Activated CD4-positive, alpha-beta T cell treated with anti-CD3 and anti-CD28 coated beads for 4 hours (primary cell): ENCODE data around the gene DNALI1.
A peak's percentile ranks its signal among the peaks of the same experiment; 100 is the strongest.
"Not testable (repeated sequence)": the region's sequence is repeated elsewhere in the genome, so short reads cannot be mapped to it uniquely, and the experiment has no call there.

Source experiments
- DNase-seq, 2 donors: peaks; one replicate each; pipeline ENCODE4 v3.0.0-alpha.2; 2020

DNALI1 gene

DNA sequence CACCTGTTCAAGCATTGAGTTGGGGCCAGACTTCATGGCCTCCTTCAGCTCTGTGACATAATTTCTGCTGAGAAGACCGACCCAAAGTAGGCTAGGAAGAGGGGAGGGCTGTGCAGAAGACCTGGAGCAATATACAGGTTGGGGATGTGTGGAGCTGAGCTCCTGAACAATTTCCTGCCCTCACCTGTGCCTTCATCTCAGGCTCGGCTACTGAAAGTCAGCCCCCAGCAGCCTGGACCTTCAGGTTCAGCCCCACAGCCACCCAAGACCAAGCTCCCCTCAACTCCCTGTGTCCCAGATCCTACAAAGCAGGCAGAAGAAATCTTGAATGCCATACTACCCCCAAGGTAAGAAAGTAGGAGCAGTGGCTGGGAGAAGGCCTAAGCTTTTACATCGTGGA, 662 bp downstream of the DNALI1 start:
- no peak for DNase-seq

DNA sequence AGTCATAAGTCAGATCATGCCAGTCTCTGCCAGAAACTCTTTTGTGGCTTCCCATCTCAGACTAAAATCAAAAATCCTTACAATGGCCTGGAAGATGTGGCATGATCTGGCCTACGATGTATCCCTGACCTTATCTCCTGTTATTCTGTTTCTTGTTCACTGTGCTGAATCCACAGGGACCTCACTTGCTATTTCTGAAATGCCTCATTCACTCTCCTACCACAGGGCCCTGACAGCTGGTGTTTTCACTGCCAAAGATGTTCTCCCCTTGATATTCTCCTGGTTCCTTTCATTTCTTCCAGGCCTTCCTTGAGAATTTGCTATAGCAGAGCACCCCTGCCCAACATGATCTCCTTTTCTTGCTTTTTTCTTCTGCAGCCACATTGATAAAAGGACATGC, 1.7 kb downstream of the DNALI1 start:
- no peak for DNase-seq

DNA sequence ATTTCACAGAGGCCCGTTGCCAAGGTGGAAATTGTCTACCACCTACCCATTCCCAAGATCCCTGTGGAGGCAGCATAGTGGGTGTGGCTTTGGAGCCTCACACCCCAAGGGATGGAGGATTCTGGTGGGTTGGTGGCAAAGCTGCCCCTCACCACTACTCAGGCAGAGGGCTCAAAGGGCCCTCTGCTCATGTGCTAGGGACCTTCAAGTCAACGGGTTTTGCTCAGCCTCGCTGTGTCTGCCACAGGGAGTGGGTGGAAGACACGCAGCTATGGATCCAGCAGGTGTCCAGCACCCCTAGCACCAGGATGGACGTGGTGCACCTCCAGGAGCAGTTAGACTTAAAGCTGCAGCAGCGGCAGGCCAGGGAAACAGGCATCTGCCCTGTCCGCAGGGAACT, 2.3 kb downstream of the DNALI1 start:
- no peak for DNase-seq

DNA sequence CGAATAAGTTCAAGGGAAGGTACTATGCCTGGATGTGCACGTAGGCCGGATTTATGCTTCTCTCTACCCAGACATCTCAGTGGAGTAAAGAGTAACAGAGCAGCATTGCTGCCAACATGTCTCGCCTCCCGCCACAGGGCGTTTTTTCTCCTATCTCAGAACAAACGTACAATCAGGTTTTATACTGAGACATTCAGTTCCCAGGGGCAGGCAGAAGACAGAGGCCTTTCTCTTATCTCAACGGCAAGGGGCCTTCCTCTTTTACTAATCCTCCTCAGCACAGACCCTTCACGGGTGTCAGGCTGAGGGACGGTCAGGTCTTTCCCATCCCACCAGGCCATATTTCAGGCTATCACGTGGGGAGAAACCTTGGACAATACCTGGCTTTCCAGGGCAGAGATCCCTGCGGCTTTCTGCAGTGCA, 3.2 kb downstream of the DNALI1 start:
- DNase-seq, result not testable (repeated sequence)

DNA sequence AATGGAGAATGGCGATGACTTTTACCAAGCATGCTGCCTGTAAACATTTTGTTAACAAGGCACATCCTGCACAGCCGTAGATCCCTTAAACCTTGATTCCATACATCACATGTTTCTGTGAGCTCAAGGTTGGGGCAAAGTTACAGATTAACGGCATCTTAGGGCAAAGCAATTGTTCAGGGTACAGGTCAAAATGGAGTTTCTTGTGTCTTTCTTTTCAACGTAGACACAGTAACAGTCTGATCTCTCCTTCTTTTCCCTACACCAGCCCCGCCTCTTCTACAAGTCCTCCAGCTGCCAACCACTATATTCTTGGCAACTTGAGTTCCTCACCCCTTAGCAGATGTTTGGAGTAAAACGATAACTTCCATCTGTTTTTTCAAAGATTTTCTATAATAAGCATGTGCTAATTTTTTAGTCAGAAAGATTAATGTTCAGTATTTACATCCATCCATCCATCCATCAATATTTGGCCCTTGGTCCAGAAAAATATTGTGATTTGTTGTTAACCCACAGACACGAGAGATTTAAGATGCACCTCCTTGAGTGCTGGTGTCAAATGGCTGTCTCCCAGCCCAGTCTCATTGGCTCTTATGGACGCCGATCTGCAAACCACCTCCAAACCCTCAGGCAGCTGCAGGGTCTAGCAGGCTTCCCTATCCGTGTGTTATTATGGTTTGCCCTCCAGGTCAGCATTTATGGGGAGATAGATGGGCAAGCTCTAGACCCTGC, 3.8 kb downstream of the DNALI1 start:
- DNase-seq, result no peak

DNA sequence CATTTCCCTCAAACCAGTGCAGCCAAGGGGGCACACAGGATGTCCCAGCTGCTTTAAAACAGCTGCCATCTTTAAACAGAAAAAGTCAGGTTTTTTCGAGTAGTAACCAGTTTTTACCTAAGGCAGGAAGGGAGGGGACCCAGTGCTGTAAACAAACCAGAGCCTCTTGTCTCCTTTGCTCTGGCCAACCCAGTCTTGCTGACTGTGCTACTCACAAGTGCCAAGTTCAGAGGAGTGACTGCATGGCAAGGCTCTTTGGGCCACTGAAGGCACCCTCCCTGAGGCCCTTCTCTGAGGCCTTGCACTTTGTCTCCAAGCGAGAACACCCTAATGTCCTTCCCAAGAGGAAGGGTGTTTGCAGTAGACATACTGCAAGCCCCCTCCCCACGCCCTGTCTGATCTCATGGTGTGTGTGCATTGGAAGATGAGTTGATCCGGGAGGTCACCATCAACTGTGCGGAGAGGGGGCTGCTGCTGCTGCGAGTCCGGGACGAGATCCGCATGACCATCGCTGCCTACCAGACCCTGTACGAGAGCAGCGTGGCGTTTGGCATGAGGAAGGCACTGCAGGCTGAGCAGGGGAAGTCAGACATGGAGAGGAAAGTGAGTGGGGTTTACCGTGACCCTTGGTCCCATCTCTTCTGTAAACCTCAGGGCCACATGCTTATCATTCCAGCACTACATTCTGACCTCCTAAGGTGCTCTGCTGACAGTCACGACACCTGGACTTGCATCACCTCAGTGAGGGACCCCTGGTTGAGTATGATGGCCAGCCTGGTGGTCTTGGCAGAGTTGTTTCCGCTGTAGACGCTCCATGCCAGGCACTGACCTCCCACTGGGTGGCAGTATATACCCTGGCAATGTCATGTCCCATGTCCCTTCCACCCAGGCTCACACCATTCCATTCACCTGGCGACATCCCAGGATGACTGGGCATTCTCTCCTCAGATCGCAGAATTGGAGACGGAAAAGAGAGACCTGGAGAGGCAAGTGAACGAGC, 4.7 kb downstream of the DNALI1 start:
- no peak for DNase-seq

DNA sequence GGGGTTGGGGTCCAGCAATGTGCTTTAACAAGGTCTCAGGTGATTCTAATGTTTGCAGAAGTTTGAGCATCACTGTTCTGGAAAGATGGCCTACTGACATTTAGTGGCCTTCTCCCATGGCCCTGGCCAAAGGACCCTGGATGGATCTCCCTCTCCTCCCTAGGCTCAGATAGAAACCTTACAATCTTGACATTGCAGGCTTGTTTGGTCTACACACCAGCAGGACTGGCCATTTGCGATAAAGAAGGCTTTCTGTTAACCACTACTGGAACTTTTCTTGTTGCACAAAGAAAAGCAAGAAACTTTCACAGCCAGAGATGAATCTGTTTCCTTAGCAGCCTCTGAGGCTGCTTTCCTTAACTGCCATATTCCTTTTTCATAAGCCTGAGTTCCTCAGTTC, 6.2 kb downstream of the DNALI1 start:
- DNase-seq, result no peak

DNA sequence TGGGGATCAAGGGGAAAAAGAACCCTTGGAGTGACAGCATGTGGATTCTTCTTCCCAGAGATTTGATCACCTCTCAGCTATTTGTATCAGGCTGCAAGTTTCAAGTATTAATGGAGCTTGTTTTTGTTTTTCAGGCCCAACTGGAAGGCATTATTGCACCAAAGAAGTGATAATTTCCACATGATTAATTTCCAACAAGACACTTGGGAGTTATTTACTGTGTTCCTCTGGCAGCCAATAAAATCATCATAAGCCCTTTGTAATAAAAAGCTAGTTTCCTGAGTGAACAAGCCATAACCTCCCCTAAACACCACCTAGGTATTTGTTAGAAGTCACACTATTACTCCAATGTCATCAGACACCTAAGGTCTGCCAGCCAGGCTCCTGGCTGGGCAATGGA, 8.2 kb downstream of the DNALI1 start:
- DNase-seq, result no peak

DNA sequence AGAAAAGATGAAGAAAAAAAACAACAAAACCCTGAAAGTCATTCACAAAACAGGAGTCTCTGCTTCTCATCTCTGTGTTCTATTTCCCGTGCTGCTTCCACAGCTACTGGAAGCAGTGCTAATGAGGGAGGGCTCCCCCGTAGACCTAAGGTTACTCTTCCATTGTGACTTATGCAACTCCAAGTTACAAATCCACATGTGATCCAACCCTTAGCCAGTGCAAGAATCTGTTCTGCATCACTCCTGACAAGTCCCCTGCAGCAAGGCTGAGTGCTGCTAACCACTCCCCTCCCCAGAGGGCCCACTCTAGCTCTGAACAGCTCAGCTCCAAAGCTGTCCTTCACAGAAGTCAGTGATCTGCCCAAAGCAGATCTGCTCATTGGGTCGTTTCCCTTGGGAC, 10.3 kb downstream of the DNALI1 start:
- no peak for DNase-seq

DNA sequence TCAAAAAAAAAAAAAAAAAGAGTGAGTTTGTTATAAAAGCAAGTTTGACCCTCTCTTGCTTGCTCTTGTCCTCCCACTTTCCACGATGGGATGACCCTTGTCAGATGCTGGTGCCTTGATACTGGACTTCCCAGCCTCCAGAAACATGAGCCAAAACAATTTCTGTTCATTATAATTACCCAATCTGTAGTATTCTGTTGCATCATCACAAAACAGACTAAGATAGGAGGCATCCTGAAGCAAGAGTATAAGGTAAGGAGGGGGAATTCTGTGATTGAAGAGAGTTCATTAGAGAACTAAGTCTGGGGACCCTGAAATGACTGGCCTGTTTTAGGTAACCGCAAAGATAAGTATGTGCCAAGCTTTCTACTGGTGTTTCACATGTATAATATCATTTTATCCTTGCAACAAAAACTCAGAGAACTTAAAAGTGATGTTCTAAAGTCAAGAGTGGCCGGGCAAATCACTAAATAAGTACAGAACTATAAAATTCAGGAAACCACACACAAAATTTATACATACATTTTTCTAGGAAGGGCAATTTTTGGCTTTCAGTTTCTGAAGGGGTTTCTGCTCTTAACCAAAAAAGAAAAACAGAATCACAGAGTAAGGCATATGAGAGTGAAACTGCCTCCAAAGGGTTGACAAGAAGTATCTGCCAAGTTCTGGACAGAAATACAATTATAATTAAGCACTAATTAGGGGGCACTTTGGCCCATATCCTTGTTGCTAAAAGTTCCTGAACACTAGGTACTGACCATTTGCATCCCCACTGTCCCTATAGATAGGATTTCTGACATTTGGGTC, 14.0 kb downstream of the DNALI1 start:
- DNase-seq, result no peak

DNA sequence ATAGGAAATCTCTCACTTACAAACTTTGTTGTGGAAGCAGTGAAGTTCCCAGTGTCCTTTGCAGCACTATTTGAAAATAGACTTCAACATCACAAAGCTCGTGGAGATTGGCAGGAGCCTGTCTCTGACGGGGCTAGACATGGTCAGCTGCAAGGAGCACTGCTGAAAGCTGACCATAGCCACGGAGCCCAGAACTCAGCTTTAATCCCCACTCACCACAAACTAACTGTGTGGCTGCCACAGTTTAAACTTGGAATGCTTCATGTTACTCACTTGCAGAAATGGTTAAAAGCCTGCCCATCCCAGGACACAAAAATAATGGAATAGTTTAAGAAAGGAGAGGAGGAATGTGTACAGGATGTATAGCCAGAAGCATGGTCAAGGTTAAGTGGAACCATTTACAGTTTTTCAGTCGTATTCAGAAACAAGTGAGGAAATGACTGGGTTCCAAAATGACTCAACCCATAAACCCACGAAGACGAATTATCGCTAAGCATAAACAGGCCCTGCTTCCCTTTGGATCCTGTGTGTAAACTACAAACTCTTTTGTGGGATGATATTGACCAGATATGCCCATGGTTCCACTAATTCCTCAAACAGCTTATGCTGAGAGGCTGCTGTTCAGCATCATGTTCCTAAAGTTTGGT, 18.2 kb downstream of the DNALI1 start:
- no peak for DNase-seq

DNA sequence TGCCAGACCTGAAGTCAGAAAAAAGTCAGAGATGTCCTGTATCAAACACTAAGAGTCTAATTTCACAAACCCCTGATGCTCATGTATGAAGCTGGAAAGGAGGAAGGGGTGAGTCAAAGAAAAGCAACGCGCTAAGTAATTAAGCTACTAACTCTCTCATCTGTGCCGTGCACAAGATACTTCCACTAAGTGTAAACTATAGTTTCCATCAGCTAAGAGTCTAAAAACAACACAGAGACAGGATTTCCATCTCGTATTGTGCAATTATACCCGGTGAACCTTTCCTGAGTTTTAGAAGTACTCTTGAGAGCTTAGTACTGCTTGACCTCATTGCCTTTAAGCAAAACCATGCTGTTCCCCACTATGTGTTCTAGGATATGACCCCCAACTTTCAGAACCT, 19.0 kb downstream of the DNALI1 start:
- no peak for DNase-seq

DNA sequence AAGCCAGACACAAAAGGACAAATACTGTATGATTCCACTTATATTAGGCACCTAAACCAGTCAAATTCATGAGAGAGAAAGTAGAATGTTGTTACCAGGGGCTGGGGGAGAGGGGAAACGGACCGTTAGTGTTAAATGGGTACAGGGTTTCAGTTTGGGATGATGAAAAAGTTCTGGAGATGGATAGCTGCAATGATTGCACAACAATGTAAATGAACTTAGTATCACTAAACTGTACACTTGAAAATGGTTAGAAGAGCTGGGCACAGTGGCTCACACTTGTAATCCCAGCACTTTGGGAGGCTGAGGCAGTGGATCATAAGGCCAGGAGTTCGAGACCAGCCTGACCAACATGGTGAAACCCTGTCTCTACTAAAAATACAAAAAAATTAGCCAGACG, 27.8 kb downstream of the DNALI1 start:
- DNase-seq, result not testable (repeated sequence)

DNA sequence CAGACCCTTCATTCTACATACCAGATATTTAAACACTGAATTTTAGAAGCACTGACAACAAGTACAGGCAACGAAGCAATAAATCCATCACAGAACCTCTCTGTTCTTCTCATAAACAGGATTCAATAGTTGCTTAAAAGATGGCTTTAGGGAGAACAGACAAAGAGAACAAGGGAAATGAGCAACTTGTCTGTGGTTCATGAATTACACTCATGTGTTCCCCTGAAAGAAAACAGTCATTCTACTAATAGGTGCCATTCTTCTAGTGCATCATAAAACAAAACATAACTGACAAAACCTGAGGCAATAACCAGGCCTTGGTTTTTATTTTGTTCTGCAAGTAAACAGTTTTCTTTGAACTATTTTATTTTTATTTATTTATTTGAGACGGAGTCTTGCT, 32.2 kb downstream of the DNALI1 start:
- DNase-seq, result no peak

DNA sequence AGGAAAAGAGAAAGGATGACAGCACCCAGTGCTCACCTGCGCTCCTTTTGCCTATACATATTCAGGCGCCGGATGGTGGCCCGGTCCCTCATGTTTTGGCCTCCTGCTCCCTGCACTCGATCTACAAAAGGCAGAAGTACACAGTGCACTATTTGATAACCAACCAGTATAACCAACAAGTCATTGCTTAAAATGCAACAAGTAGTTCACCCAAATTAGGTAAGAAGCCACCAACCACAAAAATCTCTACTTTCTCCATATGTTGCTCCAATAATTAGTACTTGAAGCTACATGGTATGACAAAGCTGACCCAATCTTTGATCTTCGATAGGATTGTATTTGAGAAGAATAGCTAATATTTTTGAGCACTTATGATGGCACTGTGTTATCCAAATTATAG, 37.0 kb downstream of the DNALI1 start:
- no peak for DNase-seq

DNA sequence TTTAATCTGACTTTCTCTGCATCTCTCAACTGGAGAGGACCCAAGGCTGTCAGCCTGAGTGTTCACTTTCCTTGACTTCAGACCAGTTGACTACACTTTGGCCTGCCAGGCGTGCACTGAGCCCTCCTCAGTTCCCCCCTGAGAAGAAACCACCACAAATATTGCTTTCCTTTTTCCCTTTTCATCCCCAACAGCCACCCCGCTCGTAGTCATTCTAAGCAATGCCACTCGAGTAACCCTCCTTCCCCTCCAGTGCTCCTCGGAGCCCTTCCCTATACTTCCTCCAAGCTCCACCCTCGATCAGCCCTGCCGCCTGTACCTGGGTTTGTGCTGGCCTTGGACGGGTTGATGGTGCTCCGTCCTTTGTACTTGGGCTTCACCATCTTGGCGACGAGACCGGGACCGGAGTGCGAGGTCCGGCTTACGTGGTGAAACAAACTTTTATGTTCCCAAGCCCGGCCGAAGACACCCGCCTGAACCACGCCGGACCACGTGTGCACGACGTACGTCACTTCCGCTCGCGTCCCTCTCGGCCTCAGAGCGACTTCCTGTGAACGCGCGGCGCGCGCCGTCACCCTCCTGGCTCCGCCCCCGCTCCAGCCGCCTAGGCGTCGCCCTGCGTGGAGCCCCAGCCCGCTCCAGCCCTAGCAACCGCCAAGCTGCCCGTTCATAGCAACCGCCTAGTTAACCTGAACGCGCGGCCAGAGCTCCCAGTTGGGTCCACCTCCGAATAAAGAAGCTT, 38.9 kb downstream of the DNALI1 start, which contains the start of gene GNL2:
Gene GNL2 (minus strand): TSS at position 498 of the 742 bp plus-strand sequence. CDS start 115 bp downstream, at position 383.
- DNase-seq, result peak; percentile 94 to 95

DNA sequence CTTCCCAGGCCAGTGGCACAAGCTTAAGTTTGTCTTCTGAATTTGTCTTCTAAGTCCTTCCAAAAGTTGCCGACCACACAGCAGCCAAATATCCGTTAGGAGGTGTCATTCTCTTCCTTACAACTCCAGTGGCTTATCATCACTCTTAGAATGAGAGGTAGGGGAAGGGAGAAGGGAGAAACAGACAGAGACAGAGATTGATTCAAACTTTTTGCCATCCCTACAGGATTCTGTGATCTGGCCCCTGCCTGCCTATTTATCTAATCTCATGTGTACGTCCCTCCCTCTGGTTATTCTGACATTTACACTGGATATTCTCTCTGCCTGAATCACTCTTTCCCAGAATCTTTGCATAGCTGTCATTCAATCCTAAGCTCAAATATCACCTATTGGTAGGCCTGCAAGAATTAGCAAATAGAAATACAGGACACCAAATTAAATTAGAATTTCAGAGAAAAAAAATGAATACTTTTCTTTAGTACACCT, 39.5 kb downstream of the DNALI1 start:
- no peak for DNase-seq

DNA sequence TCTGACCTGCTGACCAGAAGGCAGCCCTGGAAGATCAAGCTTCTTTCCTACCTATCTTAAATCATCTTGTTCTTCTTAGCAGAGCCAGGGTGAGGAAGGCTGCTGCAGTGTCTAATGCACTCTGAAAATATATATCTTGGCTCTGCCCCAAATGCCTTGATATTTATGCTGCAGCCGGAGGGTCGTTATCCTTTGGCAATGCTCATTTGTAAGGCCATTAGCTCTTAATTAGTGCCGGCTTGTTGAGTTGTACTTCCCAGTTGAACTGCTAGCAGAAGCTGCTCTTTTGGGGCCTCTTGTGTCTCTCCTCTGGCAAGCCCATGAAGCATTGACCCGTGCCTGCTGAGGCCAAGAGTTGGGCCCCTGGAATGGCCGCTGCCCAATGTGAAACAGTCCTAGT, 43.2 kb downstream of the DNALI1 start:
- no peak for DNase-seq

DNA sequence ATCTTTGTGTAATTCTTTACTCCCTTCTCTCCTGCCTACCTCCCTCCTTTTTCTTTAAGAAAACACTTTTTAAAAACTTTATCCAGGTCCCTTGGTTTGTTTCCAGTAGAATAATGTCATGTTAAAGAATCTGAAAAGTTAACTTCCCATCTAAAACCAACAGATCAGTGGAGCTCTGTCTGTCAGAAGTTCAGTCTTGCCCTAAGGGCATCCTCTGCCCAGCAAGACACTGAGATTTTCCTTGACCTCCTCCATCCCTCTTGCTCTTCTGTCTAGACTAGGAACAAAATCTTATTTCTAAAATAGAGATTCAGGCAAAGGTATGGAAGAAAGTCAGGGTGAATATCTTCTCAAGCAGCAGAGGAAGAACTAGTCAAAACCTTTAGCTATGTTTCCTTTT, 44.7 kb downstream of the DNALI1 start:
- DNase-seq, result no peak

DNA sequence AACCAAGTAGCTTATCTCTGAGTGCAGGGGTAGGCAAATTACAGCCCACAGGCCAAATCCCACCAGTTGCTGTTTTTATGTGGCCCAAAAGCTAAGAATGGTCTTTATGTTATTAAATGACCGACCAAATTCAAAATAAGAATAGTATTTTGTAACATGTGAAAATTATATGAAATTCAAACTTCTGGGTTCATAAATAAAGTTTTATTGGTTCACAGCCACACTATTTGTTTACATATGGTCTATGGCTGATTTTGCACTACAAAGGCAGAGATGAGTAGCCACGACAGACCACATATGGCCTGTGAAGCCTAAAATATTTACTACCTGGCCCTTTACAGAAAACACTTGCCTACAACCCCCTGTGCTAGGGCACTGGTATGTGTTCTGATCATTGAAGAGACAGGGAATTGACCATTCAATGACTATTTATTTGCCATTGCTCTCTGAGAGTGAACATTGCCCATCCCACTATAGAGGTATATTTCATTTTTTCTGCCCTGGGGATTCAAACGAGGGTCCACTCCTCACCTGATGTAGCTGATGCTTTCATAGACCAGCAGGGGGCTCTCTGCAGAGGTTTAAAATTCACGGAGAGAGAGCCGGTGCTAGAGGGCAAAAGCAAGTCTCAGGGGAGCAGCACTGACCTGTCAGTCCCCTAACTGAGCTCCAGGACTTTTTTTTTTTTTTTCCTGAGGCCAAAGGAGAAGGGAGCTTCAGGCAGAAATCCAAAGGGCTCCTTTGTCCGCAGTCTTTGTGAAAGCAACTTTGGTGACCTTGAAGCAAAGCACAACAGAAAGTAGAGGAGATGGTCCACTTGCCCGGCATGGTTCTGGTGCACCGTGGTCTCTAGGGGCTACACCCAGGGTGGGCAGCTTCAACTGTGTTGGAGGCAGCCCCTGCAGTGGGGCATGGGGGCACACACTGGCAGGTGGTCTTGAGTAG, 46.3 kb downstream of the DNALI1 start:
- peak; percentile 27 to 38 for DNase-seq
